DND-41 (cell line): ENCODE results near the gene C9orf50.

ENCODE experiments used
- ATAC-seq: fragments of 200-7000 bp; cut with Tn5 transposase; 3 replicates; pipeline ENCODE4 v1.9.1; 2021; ENCODE audit warnings: low read depth; ENCODE audit not compliant: insufficient read depth
- DNase-seq: peaks from one replicate; pipeline ENCODE4 v3.0.0-alpha.2; 2020
- H2AFZ ChIP-seq: 2 replicates; pipeline ENCODE4 v1.6.0; 2012; ENCODE audit warnings: low read depth, low read length
- H3K27ac ChIP-seq: 2 replicates; pipeline ENCODE4 v1.5.1; 2012; ENCODE audit warnings: low read length, inconsistent platforms
- H3K27me3 ChIP-seq: fragments of 200-600 bp; sonication (generic); 2 replicates; pipeline ENCODE4 v1.6.0; 2012; ENCODE audit warnings: low read length, mild to moderate bottlenecking, inconsistent platforms; ENCODE audit not compliant: insufficient read depth, poor library complexity
- H3K36me3 ChIP-seq: 2 replicates; pipeline ENCODE4 v1.5.1; 2012; ENCODE audit warnings: low read length, inconsistent platforms; ENCODE audit not compliant: insufficient read depth
- H3K4me1 ChIP-seq: 2 replicates; pipeline ENCODE4 v1.5.1; 2012; ENCODE audit warnings: mild to moderate bottlenecking, low read length; ENCODE audit not compliant: insufficient read depth
- H3K4me2 ChIP-seq: 2 replicates; pipeline ENCODE4 v1.6.0; 2012; ENCODE audit warnings: mild to moderate bottlenecking, moderate library complexity, low read length, inconsistent platforms; ENCODE audit not compliant: insufficient read depth
- H3K4me3 ChIP-seq, 2 experiments: fragments of 200-600 bp in 1 of 2; shearing (Covaris generic) in 1 of 2; 2 replicates each; pipeline ENCODE4 v1.5.1; 2012 to 2016; ENCODE audit warnings: inconsistent platforms in 2 of 2, low read length in 2 of 2, mild to moderate bottlenecking in 2 of 2, low read depth in 1 of 2, moderate library complexity in 1 of 2
- H3K79me2 ChIP-seq: 2 replicates; pipeline ENCODE4 v1.6.0; 2012; ENCODE audit warnings: low read length, inconsistent platforms; ENCODE audit not compliant: insufficient read depth
- H3K9ac ChIP-seq: 2 replicates; pipeline ENCODE4 v1.6.0; 2012; ENCODE audit warnings: low read depth, mild to moderate bottlenecking, inconsistent platforms, low read length, moderate library complexity
- H3K9me3 ChIP-seq: 2 replicates; pipeline ENCODE4 v1.5.1; 2012; ENCODE audit warnings: low read length, moderate library complexity, mild to moderate bottlenecking, inconsistent platforms; ENCODE audit not compliant: insufficient read depth, severe bottlenecking
- H4K20me1 ChIP-seq: 2 replicates; pipeline ENCODE4 v1.6.0; 2012; ENCODE audit warnings: low read length; ENCODE audit not compliant: insufficient read depth
- EZH2 ChIP-seq: IDR thresholded peaks from 3 replicates; pipeline ENCODE4 v1.6.1; 2012; ENCODE audit warnings: borderline replicate concordance, low read depth, mild to moderate bottlenecking, moderate library complexity, low read length, inconsistent platforms; ENCODE audit not compliant: severe bottlenecking
- TF ChIP-seq, protein P1 (sequence below): IDR thresholded peaks from 2 replicates; pipeline ENCODE4 v1.5.1; 2012; ENCODE audit warnings: borderline replicate concordance, low read length, moderate library complexity, mild to moderate bottlenecking; ENCODE audit not compliant: poor library complexity, severe bottlenecking; ENCODE audit errors: extremely low read depth

C9orf50 gene

DNA sequence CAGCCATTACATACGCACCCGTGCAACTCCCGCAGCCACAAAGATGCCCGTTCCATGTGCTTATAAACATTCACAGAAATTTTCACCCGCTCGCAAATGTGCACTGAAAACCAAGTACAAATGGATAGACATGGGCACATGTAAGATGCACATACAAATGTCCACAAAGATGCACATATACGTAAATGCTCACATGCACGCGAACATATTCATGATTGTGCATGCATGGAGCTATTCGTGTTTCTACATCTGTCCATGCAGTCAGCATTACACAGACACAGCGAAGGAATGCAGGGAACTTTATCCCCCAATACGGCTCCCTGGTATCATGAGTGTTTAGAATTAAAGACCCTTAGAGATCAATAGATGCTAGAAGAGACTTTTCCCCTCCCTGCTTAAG is 58.4 kb downstream of the C9orf50 start:
- no peaks in the 10 kb centered on the region for H3K27me3 ChIP-seq
- no peaks in the 10 kb centered on the region for H3K36me3 ChIP-seq
- TF ChIP-seq EZH2, result no peak
- TF ChIP-seq, protein P1, sequence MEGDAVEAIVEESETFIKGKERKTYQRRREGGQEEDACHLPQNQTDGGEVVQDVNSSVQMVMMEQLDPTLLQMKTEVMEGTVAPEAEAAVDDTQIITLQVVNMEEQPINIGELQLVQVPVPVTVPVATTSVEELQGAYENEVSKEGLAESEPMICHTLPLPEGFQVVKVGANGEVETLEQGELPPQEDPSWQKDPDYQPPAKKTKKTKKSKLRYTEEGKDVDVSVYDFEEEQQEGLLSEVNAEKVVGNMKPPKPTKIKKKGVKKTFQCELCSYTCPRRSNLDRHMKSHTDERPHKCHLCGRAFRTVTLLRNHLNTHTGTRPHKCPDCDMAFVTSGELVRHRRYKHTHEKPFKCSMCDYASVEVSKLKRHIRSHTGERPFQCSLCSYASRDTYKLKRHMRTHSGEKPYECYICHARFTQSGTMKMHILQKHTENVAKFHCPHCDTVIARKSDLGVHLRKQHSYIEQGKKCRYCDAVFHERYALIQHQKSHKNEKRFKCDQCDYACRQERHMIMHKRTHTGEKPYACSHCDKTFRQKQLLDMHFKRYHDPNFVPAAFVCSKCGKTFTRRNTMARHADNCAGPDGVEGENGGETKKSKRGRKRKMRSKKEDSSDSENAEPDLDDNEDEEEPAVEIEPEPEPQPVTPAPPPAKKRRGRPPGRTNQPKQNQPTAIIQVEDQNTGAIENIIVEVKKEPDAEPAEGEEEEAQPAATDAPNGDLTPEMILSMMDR, result no peak
- no peak overlapping the region for H3K27ac ChIP-seq
- no peaks in the 10 kb centered on the region for H3K79me2 ChIP-seq
- no peak overlapping the region for H3K4me2 ChIP-seq
- H3K4me3 ChIP-seq, result no peak overlapping the region
- DNase-seq (no peak), ATAC-seq (no peak)
- H4K20me1 ChIP-seq, result no peaks in the 10 kb centered on the region
- H3K9ac ChIP-seq, result no peak overlapping the region
- no peaks in the 10 kb centered on the region for H3K4me1 ChIP-seq
- no peak overlapping the region for H2AFZ ChIP-seq
- no peaks in the 10 kb centered on the region for H3K9me3 ChIP-seq
